IMR-90 (cell line): Measurements from ENCODE around the gene SFXN3.
A peak's percentile ranks its signal among the peaks of the same experiment; 100 is the strongest.

Experiments
- BHLHE40 ChIP-seq: fragments of 150-350 bp; IDR thresholded peaks from 2 replicates; pipeline ENCODE4 v1.6.1; 2016; ENCODE audit warnings: mild to moderate bottlenecking, low read depth, low read length
- CEBPB ChIP-seq: IDR thresholded peaks from 2 replicates; pipeline ENCODE4 v1.6.1; 2012; ENCODE audit warnings: low read depth, low read length, improper control_type of control experiment
- CTCF ChIP-seq: conservative IDR thresholded peaks from 2 replicates; pipeline ENCODE4 v1.5.1; 2012; ENCODE audit warnings: mild to moderate bottlenecking, low read depth, low read length, improper control_type of control experiment
- ELK1 ChIP-seq: fragments of 150-350 bp; IDR thresholded peaks from 2 replicates; pipeline ENCODE4 v1.6.1; 2016; ENCODE audit warnings: low read depth, mild to moderate bottlenecking, low read length, moderate library complexity, borderline replicate concordance
- FOS ChIP-seq: fragments of 150-350 bp; IDR thresholded peaks from 2 replicates; pipeline ENCODE4 v1.6.1; 2016; ENCODE audit warnings: low read depth, low read length
- MAFK ChIP-seq: IDR thresholded peaks from 2 replicates; pipeline ENCODE4 v1.6.1; 2012; ENCODE audit warnings: low read depth, low read length, improper control_type of control experiment
- MAZ ChIP-seq: IDR thresholded peaks from 2 replicates; pipeline ENCODE4 v1.6.1; 2012; ENCODE audit warnings: low read depth, mild to moderate bottlenecking, low read length, improper control_type of control experiment, moderate library complexity, borderline replicate concordance
- MXI1 ChIP-seq: IDR thresholded peaks from 2 replicates; pipeline ENCODE4 v1.6.1; 2012; ENCODE audit warnings: low read depth, mild to moderate bottlenecking, low read length, moderate library complexity, borderline replicate concordance
- POLR2A ChIP-seq: IDR thresholded peaks from 2 replicates; pipeline ENCODE4 v1.6.1; 2012; ENCODE audit warnings: mild to moderate bottlenecking, low read depth, low read length
- RAD21 ChIP-seq: IDR thresholded peaks from 2 replicates; pipeline ENCODE4 v1.6.1; 2012; ENCODE audit warnings: low read length, improper control_type of control experiment
- RCOR1 ChIP-seq: IDR thresholded peaks from 2 replicates; pipeline ENCODE4 v1.6.1; 2012; ENCODE audit warnings: mild to moderate bottlenecking, low read length, improper control_type of control experiment; ENCODE audit not compliant: insufficient replicate concordance
- RFX5 ChIP-seq: IDR thresholded peaks from 2 replicates; pipeline ENCODE4 v1.8.0; 2012; ENCODE audit warnings: low read depth, mild to moderate bottlenecking, low read length, moderate library complexity
- SMC3 ChIP-seq: fragments of 150-350 bp; IDR thresholded peaks from 2 replicates; pipeline ENCODE4 v1.6.1; 2016; ENCODE audit warnings: low read depth, mild to moderate bottlenecking, antibody characterized with exemption, low read length, moderate library complexity

- TF ChIP-seq CTCF, result no peak
- no peak for TF ChIP-seq FOS
- TF ChIP-seq RCOR1, result no peak
- TF ChIP-seq RFX5, result no peak
- TF ChIP-seq RAD21, result no peak
- TF ChIP-seq POLR2A, result peak; percentile 82
- no peak for TF ChIP-seq BHLHE40
- TF ChIP-seq CEBPB, result no peak
- TF ChIP-seq ELK1, result no peak
- TF ChIP-seq SMC3, result no peak
- no peak for TF ChIP-seq MXI1
- TF ChIP-seq MAZ, result peak; percentile 98
- TF ChIP-seq MAFK, result no peak
Observed at GRCh38 chr10:101060951-101061623, 30.1 kb downstream of the SFXN3 start.
